PFSK-1 (cell line): Measurements from ENCODE around the gene CEACAM5.

Experiments
- FOXP2 ChIP-seq: optimal IDR thresholded peaks from 2 replicates; pipeline ENCODE3; 2011; ENCODE audit warnings: borderline replicate concordance, control low read depth, inconsistent platforms; ENCODE audit not compliant: insufficient read depth; ENCODE audit errors: extremely low read length, extremely low read depth
- POLR2AphosphoS5 ChIP-seq: IDR thresholded peaks from 2 replicates; pipeline ENCODE4 v1.6.1; 2012; ENCODE audit warnings: low read depth, mild to moderate bottlenecking, control low read depth, low read length, moderate library complexity
- REST ChIP-seq, 2 experiments: IDR thresholded peaks; 2 replicates each; pipeline versions ENCODE4 v1.6.1 to v1.8.0; 2011 to 2012; ENCODE audit warnings: low read depth in 2 of 2, low read length in 2 of 2, control low read depth in 1 of 2, inconsistent platforms in 1 of 2, mild to moderate bottlenecking in 1 of 2, moderate library complexity in 1 of 2; ENCODE audit not compliant: insufficient read depth in 1 of 2
- SIN3A ChIP-seq: IDR thresholded peaks from 2 replicates; pipeline ENCODE4 v1.6.1; 2012; ENCODE audit warnings: mild to moderate bottlenecking, low read length, moderate library complexity, borderline replicate concordance; ENCODE audit not compliant: insufficient read depth
- TAF1 ChIP-seq: IDR thresholded peaks from 2 replicates; pipeline ENCODE4 v1.6.1; 2012; ENCODE audit warnings: low read length, control low read depth, borderline replicate concordance; ENCODE audit not compliant: insufficient read depth

CEACAM5 gene

DNA sequence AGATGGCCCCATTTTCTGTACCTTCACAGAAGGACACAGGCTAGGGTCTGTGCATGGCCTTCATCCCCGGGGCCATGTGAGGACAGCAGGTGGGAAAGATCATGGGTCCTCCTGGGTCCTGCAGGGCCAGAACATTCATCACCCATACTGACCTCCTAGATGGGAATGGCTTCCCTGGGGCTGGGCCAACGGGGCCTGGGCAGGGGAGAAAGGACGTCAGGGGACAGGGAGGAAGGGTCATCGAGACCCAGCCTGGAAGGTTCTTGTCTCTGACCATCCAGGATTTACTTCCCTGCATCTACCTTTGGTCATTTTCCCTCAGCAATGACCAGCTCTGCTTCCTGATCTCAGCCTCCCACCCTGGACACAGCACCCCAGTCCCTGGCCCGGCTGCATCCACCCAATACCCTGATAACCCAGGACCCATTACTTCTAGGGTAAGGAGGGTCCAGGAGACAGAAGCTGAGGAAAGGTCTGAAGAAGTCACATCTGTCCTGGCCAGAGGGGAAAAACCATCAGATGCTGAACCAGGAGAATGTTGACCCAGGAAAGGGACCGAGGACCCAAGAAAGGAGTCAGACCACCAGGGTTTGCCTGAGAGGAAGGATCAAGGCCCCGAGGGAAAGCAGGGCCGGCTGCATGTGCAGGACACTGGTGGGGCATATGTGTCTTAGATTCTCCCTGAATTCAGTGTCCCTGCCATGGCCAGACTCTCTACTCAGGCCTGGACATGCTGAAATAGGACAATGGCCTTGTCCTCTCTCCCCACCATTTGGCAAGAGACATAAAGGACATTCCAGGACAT, 13.4 kb upstream of the CEACAM5 start:
- TF ChIP-seq TAF1, result no peak
- no peak for TF ChIP-seq SIN3A
- no peak for TF ChIP-seq FOXP2
- TF ChIP-seq REST (IDR thresholded peaks at IDR 0.05; ENCODE audit: insufficient read depth in 1 of 2, low read depth in 2 of 2, low read length in 2 of 2), result no peak
- TF ChIP-seq POLR2AphosphoS5, result no peak

- TF ChIP-seq REST (IDR thresholded peaks at IDR 0.05; ENCODE audit: insufficient read depth in 1 of 2, low read depth in 2 of 2, low read length in 2 of 2) (no peak), POLR2AphosphoS5 (no peak), FOXP2 (no peak), SIN3A (no peak), TAF1 (no peak)
Observed at GRCh38 chr19:41695745-41696144, 12.7 kb upstream of the CEACAM5 start.

DNA sequence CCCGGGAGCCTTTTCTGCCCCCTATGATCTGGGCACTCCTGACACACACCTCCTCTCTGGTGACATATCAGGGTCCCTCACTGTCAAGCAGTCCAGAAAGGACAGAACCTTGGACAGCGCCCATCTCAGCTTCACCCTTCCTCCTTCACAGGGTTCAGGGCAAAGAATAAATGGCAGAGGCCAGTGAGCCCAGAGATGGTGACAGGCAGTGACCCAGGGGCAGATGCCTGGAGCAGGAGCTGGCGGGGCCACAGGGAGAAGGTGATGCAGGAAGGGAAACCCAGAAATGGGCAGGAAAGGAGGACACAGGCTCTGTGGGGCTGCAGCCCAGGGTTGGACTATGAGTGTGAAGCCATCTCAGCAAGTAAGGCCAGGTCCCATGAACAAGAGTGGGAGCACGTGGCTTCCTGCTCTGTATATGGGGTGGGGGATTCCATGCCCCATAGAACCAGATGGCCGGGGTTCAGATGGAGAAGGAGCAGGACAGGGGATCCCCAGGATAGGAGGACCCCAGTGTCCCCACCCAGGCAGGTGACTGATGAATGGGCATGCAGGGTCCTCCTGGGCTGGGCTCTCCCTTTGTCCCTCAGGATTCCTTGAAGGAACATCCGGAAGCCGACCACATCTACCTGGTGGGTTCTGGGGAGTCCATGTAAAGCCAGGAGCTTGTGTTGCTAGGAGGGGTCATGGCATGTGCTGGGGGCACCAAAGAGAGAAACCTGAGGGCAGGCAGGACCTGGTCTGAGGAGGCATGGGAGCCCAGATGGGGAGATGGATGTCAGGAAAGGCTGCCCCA, 11.8 kb upstream of the CEACAM5 start:
- TF ChIP-seq POLR2AphosphoS5, result no peak
- no peak for TF ChIP-seq TAF1
- TF ChIP-seq REST (IDR thresholded peaks at IDR 0.05; ENCODE audit: insufficient read depth in 1 of 2, low read depth in 2 of 2, low read length in 2 of 2), result peak; percentile 78 to 93
- TF ChIP-seq FOXP2, result no peak

- TF ChIP-seq POLR2AphosphoS5 (no peak), TAF1 (no peak), SIN3A (no peak), FOXP2 (no peak), REST (IDR thresholded peaks at IDR 0.05; ENCODE audit: insufficient read depth in 1 of 2, low read depth in 2 of 2, low read length in 2 of 2) (no peak)
Observed at GRCh38 chr19:41697198-41697855, 11.1 kb upstream of the CEACAM5 start.
